Hypothalamus (tissue), 51 donors: ENCODE measurements around the gene KLHL35.

ENCODE experiments used
- DNase-seq, 51 donors: peaks; one replicate each; lab custom pipeline; 2025; lab: John Stamatoyannopoulos, UW

The KLHL35 gene

GRCh38 chr11:75432911-75433321 is at the start of gene KLHL35:
KLHL35 (minus strand) TSS chr11:75433203; CDS start chr11:75430629, 2,574 bp downstream.
- DNase-seq: peak in 22 of 51 donors; percentile 3 to 67 (median 29)

GRCh38 chr11:75481922-75482606 is 49.1 kb upstream of the KLHL35 start:
- no peak for DNase-seq

- no peak for DNase-seq
Observed at GRCh38 chr11:75481223-75481921, 48.4 kb upstream of the KLHL35 start.

GRCh38 chr11:75480185-75481175 is 47.5 kb upstream of the KLHL35 start:
- DNase-seq: no peak

GRCh38 chr11:75479597-75480145 is 46.7 kb upstream of the KLHL35 start:
- DNase-seq: no peak

- no peak for DNase-seq
Observed at GRCh38 chr11:75478783-75479596, 46.0 kb upstream of the KLHL35 start.

GRCh38 chr11:75477614-75477935 is 44.6 kb upstream of the KLHL35 start:
- DNase-seq: no peak

- no peak for DNase-seq
Observed at GRCh38 chr11:75476739-75477613, 44.0 kb upstream of the KLHL35 start.

- no peak for DNase-seq
Observed at GRCh38 chr11:75475767-75476650, 43.0 kb upstream of the KLHL35 start.

GRCh38 chr11:75474878-75475766 is 42.1 kb upstream of the KLHL35 start:
- peak in 2 of 51 donors; percentile 6 to 24 for DNase-seq

GRCh38 chr11:75474240-75474639 is 41.2 kb upstream of the KLHL35 start:
- no peak for DNase-seq

GRCh38 chr11:75473684-75474083 is 40.7 kb upstream of the KLHL35 start:
- DNase-seq: no peak

GRCh38 chr11:75472081-75472732 is 39.2 kb upstream of the KLHL35 start:
- DNase-seq: no peak

- DNase-seq: no peak
Observed at GRCh38 chr11:75471176-75471973, 38.4 kb upstream of the KLHL35 start.

GRCh38 chr11:75470476-75471080 is 37.6 kb upstream of the KLHL35 start:
- no peak for DNase-seq
